ENCODE data around the gene PSEN1. TPM values are rescaled to one million over a fixed set of nuclear protein-coding genes. Genes with fewer than 3 reads are reported as not detected.

PSEN1 gene
- total and polyA plus RNA-seq, 2 of the 8 experiments (the other 6 are each of a cell fraction or from before 2014, with no cell fraction given) = 10.1 to 38.7 TPM

DNA sequence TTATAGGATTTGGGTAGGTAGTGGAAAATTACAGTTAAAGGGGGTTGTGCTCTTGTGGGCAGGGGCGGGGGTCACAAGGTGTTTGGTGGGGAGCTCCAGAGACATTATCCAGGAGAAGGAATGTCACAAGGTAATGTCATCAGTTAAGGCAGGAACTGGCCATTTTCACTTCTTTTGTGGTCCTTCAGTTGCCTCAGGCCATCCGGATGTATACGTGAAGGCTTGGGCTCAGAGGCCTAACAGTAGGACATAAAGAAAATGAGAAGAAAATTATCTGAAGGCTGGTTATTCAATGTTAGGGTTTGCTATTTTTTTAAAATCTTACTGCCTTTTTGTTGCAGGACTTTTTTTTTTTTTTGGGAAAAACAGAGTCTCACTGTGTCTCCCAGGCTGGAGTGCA, 2.5 kb upstream of the PSEN1 start:
- ChIA-PET POLR2A (ENCODE audit: partially characterized antibody) (interaction anchor here (1.3 kb wide), 1 partner anchor 8 kb away, joined by 3 read pairs; no protein-coding TSS in a partner anchor), CTCF (ENCODE audit: partially characterized antibody) (interaction anchor here (0.6 kb wide), 1 partner anchor 493 kb away, joined by 3 read pairs; no protein-coding TSS in a partner anchor)
- Histone ChIP-seq H3K36me3 (ENCODE audit: control insufficient read depth in 2 of 4, insufficient read depth in 4 of 4, low read length in 3 of 4) (no peaks in the 10 kb centered on the region), H3K4ac (replicated peaks; ENCODE audit: insufficient read length, low read depth, low read length) (no peak overlapping the region), H4K5ac (ENCODE audit: insufficient read length, low read depth, low read length) (no peak overlapping the region), H4K91ac (replicated peaks; ENCODE audit: insufficient read length, low read length) (no peak overlapping the region), H2AFZ (ENCODE audit: low read length) (no peak overlapping the region), H3K79me2 (ENCODE audit: control insufficient read depth in 1 of 2, insufficient read depth in 2 of 2, low read length in 2 of 2) (peaks cover 0 to 15% of the 10 kb centered on the region in 2 experiments; a peak in 2 of 4 replicates), H2BK15ac (ENCODE audit: low read length) (no peak overlapping the region), H4K20me1 (replicated peaks in 1 of 2; ENCODE audit: control insufficient read depth in 1 of 2, insufficient read depth in 2 of 2, low read length in 2 of 2) (peaks cover 0 to 8% of the 10 kb centered on the region in 2 experiments), H3K27me3 (replicated peaks in 1 of 4; ENCODE audit: control insufficient read depth in 3 of 4, extremely low read depth in 1 of 4, insufficient read depth in 3 of 4, low read length in 3 of 4) (no peaks in the 10 kb centered on the region), H3K4me2 (ENCODE audit: insufficient read depth in 1 of 2, low read depth in 2 of 2, low read length in 2 of 2) (no peak overlapping the region), H3K14ac (ENCODE audit: insufficient read length) (no peak overlapping the region), H3K18ac (ENCODE audit: extremely low read depth, low read length) (no peak overlapping the region), H2BK12ac (ENCODE audit: low read depth, low read length) (no peak overlapping the region), H2BK5ac (ENCODE audit: low read depth, low read length) (no peak overlapping the region), H3K56ac (replicated peaks; ENCODE audit: insufficient read length, low read depth, low read length) (no peak overlapping the region), H3K9me3 (ENCODE audit: insufficient read depth in 2 of 2, low read depth in 1 of 2, low read length in 1 of 2) (peaks cover 0 to 2% of the 10 kb centered on the region in 2 experiments; a peak in 1 of 4 replicates), H3K4me3 (ENCODE audit: extremely low read depth in 1 of 4, insufficient read depth in 2 of 4, low read depth in 3 of 4, low read length in 4 of 4) (no peak overlapping the region), H3K79me1 (ENCODE audit: low read depth, low read length) (peaks cover 5% of the 10 kb centered on the region; the same call in 1 of the 2 replicates), H3K4me1 (replicated peaks in 1 of 4; ENCODE audit: control insufficient read depth in 3 of 4, insufficient read depth in 4 of 4, low read length in 3 of 4) (peaks cover 0 to 7% (median 2%) of the 10 kb centered on the region in 4 experiments; a peak in 3 of 7 replicates), H3K23ac (ENCODE audit: insufficient read length) (no peak overlapping the region), H2BK20ac (ENCODE audit: low read length) (no peak overlapping the region), H3K9ac (replicated peaks in 1 of 4; ENCODE audit: extremely low read depth in 1 of 4, low read depth in 3 of 4, low read length in 3 of 4) (no peak overlapping the region), H2AK5ac (ENCODE audit: low read depth, low read length) (no peak overlapping the region), H4K8ac (ENCODE audit: extremely low read depth, insufficient read depth, low read length) (no peak overlapping the region), H2BK120ac (replicated peaks; ENCODE audit: low read depth, low read length) (no peak overlapping the region), H3K27ac (ENCODE audit: low read depth, low read length) (no peak overlapping the region), H3K23me2 (ENCODE audit: low read depth, low read length) (peaks cover 10% of the 10 kb centered on the region)
- no peak for DNase-seq (ENCODE audit: low read depth in 1 of 2, low spot score in 2 of 2)
- 85% methylated on average over 3 of the region's 3 CpGs; no CpG with 5 or more reads in 1 of the 2 experiments for WGBS, 2 experiments (ENCODE audit: extremely low coverage in 1 of 2, insufficient coverage in 1 of 2, insufficient read length in 1 of 2, insufficient replicate concordance in 2 of 2, low coverage in 1 of 2, low lambda C conversion rate in 2 of 2, missing lambda C conversion rate in 1 of 2)
- no peak for FAIRE-seq
- TF ChIP-seq CHD2 (IDR thresholded peaks at IDR 0.05; ENCODE audit: low read length) (no peak), CTBP2 (IDR thresholded peaks at IDR 0.05; ENCODE audit: borderline replicate concordance, insufficient read depth, insufficient read length, low read length) (no peak), GTF2F1 (IDR thresholded peaks at IDR 0.05; ENCODE audit: borderline replicate concordance, low read depth, low read length) (no peak), CBX5 (IDR thresholded peaks at IDR 0.05; ENCODE audit: low read depth, low read length) (no peak)

Data from H1 (cell line).